Stimulated activated CD4-positive, alpha-beta T cell treated with anti-CD3 and anti-CD28 coated beads, Interleukin-1b, Interleukin-23, amount 100 ng/mL, for 4 hours (primary cell): ENCODE measurements around the gene AGBL4.
"Not testable (repeated sequence)": the region's sequence is repeated elsewhere in the genome, so short reads cannot be mapped to it uniquely, and the experiment has no call there.

Source experiments
- DNase-seq, 2 donors: peaks; one replicate each; pipeline ENCODE4 v3.0.0-alpha.2; 2020; ENCODE audit warnings: low read depth in 2 of 2

AGBL4 gene

DNA sequence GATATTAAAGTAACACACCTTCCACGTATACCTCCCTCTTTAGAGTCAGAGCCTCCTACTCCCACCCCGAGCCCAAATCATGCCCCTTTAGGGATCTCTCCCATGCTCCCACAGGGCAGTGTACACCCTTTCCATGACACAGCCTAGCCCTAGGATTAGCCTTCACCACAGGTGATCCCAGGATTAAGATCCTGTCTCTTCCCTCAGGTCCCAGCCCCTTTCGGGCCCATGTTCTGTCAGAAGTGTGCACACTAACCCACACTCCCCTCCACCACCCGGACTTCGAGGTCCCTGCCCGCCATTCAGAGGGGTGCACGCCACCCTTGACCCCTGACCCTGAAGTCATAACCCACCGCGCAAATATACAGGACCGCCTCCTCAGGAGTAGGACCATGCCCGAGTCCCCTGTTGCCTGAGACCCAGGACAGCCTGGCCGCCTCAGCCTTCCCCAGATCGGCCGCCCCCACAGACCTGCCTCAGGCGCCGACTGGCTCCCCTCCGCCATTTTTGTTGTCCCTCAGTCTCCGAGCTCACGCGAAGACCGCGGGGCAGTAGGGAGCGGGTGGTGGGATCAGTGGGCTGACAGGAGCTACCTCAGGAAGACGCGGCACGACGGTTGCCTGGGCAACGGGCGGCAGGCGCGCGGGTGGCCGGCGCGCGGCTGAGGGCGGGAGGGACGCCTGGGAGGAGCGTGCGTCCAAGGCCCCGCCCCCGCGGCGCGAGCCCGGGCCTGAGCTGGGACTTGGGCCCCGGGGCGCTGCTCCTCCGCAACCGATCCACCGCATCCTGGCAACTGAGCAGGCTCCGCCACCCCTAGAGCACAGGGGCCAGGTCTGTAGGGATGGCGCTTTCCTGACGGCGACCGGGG, at the start of gene AGBL4:
Gene AGBL4, minus strand, starts transcription at position 663 of the 868 bp plus-strand sequence.
- DNase-seq = no peak

DNA sequence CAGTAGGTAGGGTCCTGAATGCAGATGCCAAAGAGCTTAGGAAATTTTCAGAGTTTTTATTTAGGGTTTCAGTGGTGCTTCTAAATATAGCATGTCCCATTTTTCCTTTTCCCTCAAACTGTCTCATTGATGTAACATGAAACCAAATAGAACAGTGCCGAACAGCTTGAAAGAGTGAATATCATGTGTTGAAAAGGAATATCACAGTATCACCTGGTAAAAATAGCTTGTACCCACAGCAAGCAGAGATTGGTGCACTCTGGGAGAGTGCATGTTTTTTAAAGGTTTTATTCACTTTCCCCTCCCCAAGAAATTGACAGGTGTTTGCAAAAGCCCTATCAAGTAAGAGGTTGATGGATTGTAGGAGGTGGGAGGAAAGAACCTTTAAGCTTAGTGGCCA, 43.1 kb upstream of the AGBL4 start:
- DNase-seq = no peak

DNA sequence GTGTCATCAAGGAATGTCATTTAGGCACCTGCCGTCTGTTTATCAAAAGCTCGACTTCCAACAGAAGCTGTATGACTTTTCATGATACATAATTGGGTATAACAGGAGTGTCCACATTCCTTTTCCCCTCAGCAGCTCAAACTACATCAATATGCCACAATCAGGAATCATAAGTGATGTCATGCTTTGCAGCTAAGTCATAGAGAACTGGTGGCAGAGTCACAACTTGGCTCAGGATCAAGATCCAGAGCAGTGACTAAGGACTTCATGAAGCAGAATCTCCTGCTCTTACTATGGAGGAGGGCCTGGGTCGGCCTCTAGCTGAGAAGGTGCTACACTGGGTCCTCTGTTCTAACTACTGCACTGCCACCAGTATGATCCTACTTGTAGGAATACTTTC, 36.5 kb upstream of the AGBL4 start:
- DNase-seq = no peak

- DNase-seq = no peak
Measured at GRCh38 chr1:50048791-50049190, 25.0 kb upstream of the AGBL4 start.

- DNase-seq = no peak
Measured at GRCh38 chr1:50047916-50048694, 24.4 kb upstream of the AGBL4 start.

DNA sequence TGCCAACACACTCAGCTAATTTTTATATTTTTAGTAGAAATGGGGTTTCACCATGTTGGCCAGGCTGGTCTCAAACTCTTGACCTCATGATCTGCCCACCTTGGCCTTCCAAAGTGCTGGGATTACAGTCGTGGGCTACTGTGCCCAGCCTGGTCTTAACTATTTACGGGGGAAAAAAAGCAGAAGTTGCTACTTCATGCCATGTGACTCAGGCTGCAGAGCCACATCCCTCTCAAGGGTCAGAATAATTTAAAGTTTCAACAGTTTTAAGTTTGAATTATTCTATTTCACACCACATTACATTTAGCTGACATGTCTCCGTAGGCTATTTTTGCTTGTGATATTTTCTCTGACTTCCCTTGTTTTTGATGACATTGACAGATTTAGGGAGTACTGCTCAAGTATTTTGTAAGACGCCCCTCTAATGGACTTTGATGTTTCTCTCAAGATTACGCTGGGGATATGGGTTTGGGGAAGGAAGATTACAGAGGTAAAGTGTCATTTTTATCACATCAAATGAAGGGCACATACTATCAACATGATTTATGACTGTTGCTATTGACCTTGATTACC, 14.6 kb upstream of the AGBL4 start:
- no peak for DNase-seq

- no peak for DNase-seq
Measured at GRCh38 chr1:50027794-50028193, 4.0 kb upstream of the AGBL4 start.

GRCh38 chr1:49995734-49996133, 28.0 kb downstream of the AGBL4 start:
- no peak for DNase-seq

- DNase-seq = no peak
Measured at GRCh38 chr1:49971088-49971487, 52.7 kb downstream of the AGBL4 start.

GRCh38 chr1:49951385-49951784, 72.4 kb downstream of the AGBL4 start:
- DNase-seq = no peak

DNA sequence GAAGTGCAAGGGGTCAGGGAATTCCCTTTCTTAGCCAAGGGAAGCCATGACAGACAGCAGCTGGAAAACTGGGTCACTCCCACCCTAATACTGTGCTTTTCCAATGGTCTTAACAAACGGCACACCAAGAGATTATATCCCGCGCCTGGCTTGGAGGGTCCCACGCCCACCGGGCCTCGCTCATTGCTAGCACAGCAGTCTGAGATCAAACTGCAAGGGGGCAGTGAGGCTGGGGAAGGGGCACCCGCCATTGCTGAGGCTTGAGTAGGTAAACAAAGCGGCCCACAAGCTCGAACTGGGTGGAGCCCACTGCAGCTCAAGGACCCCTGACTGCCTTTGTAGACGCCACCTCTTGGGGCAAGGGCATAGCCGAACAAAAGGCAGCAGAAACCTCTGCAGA, 108.5 kb downstream of the AGBL4 start:
- not testable (repeated sequence) for DNase-seq

GRCh38 chr1:49906365-49906764, 117.4 kb downstream of the AGBL4 start:
- no peak for DNase-seq

- no peak for DNase-seq
Measured at GRCh38 chr1:49864581-49864980, 159.2 kb downstream of the AGBL4 start.

DNA sequence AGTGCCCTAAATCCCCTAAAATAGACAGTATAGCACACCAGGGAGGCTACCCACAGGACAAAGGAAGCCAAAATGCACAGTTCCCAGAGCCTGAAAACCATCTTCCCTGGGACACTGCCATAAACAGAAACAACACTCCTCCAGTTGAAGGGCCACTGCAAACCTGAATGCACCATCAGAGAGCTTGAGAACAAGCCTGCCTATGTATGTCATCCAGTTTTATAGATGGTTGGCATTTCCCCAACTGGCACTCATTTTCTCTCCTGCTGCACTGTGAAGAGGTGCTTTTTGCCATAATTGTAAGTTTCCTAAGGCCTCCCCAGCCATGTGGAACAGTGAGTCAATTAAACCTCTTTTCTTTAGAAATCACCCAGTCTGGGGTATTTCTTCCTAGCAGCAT, 169.0 kb downstream of the AGBL4 start:
- DNase-seq = no peak

DNA sequence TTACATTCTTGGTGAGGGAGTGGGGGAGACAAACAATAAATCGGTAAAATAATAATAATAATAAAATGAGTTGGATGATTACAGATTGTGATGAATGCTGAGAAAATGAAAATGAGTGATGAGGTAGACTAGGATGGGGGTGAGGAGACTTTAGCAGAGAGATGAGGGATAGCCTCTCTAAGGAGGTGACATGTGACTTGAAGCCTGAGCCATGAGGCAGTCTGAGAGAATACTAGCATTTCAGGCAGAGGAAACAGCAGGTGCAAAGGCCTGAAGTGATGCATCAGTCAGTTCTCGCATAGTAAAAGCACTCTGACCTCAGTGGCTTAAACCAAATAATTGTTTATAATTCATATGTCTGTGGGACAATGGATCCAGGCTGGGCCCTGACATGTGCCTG, 181.2 kb downstream of the AGBL4 start:
- DNase-seq = no peak

DNA sequence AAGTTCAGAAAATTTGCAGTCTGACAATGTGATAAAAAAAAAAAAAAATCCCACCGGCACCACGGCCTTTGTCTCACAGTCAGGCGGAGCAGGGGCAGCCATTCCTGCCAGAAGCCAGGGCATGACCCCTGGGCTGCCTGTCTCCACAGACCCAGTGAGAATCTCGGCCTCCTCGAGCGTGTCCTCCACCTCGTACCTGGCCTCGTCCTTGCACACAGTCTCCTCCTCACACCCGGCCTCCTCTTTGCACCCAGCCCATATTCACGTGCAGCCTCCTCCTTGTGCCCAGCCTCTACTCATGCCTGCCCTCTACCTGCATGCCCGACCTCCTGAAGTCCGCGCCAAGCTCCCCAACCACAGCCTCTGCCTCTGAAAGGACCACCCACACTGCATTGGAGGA, 182.0 kb downstream of the AGBL4 start:
- DNase-seq = no peak

- DNase-seq = no peak
Measured at GRCh38 chr1:49824261-49824660, 199.5 kb downstream of the AGBL4 start.

DNA sequence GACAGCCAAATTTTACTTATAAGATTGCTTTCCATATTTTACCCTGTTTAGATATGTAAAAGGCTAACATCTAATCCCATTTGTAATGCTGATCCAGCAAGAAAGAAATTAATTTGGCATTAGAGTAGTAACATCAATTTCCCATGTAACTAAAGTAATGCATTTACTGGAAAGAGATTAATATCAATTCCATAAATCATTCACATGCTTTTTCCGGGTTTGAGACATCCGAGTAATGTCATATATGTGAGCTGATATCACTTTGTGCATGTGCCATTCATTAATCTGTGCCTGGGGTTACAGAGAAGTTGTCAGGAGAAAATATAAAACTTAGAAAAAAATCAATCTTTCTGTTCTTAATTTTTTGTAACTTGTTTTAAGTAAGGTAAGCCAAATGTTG, 206.1 kb downstream of the AGBL4 start:
- DNase-seq = no peak

DNA sequence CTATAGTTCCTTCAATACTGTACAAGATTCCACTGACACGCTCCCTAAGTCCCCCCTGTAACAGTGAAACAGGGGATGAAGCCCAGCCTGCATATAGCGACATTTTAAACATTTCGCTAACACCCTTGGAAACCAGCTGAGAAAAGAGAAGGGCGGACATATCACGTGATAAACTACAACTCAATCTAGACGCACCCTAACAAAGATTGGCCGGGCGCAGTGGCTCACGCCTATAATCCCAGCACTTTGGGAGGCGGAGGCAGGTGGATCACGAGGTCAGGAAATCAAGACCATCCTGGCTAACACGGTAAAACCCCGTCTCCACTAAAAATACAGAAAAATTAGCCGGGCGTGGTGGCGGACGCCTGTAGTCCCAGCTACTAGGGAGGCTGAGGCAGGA, 236.7 kb downstream of the AGBL4 start:
- not testable (repeated sequence) for DNase-seq

GRCh38 chr1:49765034-49765433, 258.7 kb downstream of the AGBL4 start:
- DNase-seq = no peak

DNA sequence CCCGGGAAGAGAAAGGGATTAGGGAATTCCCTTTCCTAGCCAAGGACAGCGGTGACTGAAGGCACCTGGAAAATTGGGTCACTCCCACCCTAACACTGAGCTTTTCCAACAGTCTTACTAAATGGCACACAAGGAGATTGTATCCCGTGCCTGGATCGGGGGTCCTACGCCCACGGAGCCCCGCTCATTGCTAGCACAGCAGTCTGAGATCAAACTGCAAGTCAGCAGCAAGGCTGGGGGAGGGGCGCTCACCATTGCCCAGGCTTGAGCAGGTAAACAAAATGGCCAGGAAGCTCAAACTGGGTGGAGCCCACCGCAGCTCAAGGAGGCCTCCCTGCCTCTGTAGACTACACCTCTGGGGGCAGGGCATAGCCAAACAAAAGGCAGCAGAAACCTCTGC, 285.6 kb downstream of the AGBL4 start:
- DNase-seq = not testable (repeated sequence)

DNA sequence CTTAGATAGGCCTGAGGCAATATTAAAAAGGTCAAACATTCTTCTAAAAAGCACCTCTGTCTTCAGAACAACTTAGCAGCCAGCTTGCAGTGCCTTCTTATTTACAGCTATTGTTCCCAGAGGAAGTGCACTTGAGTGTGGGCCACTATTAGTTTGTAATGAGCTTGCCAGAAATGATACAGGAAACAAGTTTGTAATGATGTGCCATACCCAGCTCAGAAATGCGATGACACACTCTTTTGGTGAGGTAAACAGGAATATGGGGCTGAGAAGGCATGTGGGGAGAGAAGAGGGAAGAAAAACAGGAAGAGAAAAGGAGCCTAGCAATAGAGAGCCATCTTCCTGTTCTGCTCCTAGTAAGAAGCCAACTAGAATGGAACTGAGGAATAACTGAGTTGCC, 295.4 kb downstream of the AGBL4 start:
- DNase-seq = no peak

- no peak for DNase-seq
Measured at GRCh38 chr1:49723662-49724061, 300.1 kb downstream of the AGBL4 start.
